Measurements from ENCODE around the gene CCDC122.

GRCh38 chr13:43822969-43823368 lies 56.6 kb downstream of the CCDC122 start:
- TF ChIP-seq RNF2 (IDR thresholded peaks at IDR 0.05; ENCODE audit: borderline replicate concordance, low read depth) (no peak), ELK1 (IDR thresholded peaks at IDR 0.05; ENCODE audit: low read depth, low read length) (no peak), EP300 (IDR thresholded peaks at IDR 0.05) (no peak), TFCP2L1 (CRISPR knock-in tag; IDR thresholded peaks at IDR 0.05) (no peak), POLR2A (IDR thresholded peaks at IDR 0.05; ENCODE audit: low read length) (no peak), POLR2AphosphoS2 (conservative IDR thresholded peaks at IDR 0.05; ENCODE audit: low read length) (no peak), NFE2L2 (conservative IDR thresholded peaks at IDR 0.05; ENCODE audit: low read length) (no peak), ZFP36 (IDR thresholded peaks at IDR 0.05; ENCODE audit: borderline replicate concordance, partially characterized antibody) (no peak)

Data from A549 (cell line).